GM23248 (cell line): ENCODE results near the gene MBP. TPM values are rescaled to one million over a fixed set of nuclear protein-coding genes. Genes with fewer than 3 reads are reported as not detected.

Experiments used
- DNase-seq: peaks from one replicate; pipeline ENCODE4 v3.0.0-alpha.2; 2015
- H2AFZ ChIP-seq: fragments of 200-600 bp; sonication (generic); 2 replicates; pipeline ENCODE4 v1.6.1; 2016; ENCODE audit warnings: antibody characterized with exemption
- H3F3A ChIP-seq: fragments of 200-600 bp; sonication (generic); 2 replicates; pipeline ENCODE4 v1.6.1; 2016; ENCODE audit warnings: mild to moderate bottlenecking, antibody characterized with exemption, mixed run types; ENCODE audit not compliant: insufficient read depth
- H3K27ac ChIP-seq: fragments of 200-600 bp; sonication (generic); 2 replicates; pipeline ENCODE4 v1.5.1; 2016; ENCODE audit warnings: mild to moderate bottlenecking
- H3K27me3 ChIP-seq: fragments of 200-600 bp; sonication (generic); replicated peaks from 2 replicates; pipeline ENCODE4 v1.6.1; 2016; ENCODE audit warnings: mild to moderate bottlenecking; ENCODE audit not compliant: insufficient read depth
- H3K36me3 ChIP-seq: fragments of 200-600 bp; sonication (generic); 2 replicates; pipeline ENCODE4 v1.6.1; 2016; ENCODE audit warnings: low read depth, mild to moderate bottlenecking
- H3K4me1 ChIP-seq: fragments of 200-600 bp; sonication (generic); 2 replicates; pipeline ENCODE4 v1.6.1; 2016; ENCODE audit warnings: mild to moderate bottlenecking; ENCODE audit not compliant: insufficient read depth
- H3K4me2 ChIP-seq: fragments of 200-600 bp; sonication (generic); one replicate; pipeline ENCODE4 v1.6.1; 2016; ENCODE audit warnings: mild to moderate bottlenecking; ENCODE audit not compliant: unreplicated experiment
- H3K4me3 ChIP-seq: fragments of 200-600 bp; sonication (generic); 2 replicates; pipeline ENCODE4 v1.5.1; 2016; ENCODE audit warnings: mild to moderate bottlenecking
- H3K79me2 ChIP-seq: fragments of 200-600 bp; sonication (generic); 2 replicates; pipeline ENCODE4 v1.6.1; 2016; ENCODE audit warnings: mild to moderate bottlenecking; ENCODE audit not compliant: insufficient read depth
- H3K9ac ChIP-seq: fragments of 200-600 bp; sonication (generic); 2 replicates; pipeline ENCODE4 v1.6.1; 2016; ENCODE audit warnings: mild to moderate bottlenecking
- H3K9me2 ChIP-seq: fragments of 200-600 bp; sonication (generic); 2 replicates; pipeline ENCODE4 v1.6.1; 2016; ENCODE audit warnings: mixed run types, mild to moderate bottlenecking, moderate library complexity; ENCODE audit not compliant: insufficient read depth
- H3K9me3 ChIP-seq: fragments of 200-600 bp; sonication (generic); one replicate; pipeline ENCODE4 v1.6.1; 2017; ENCODE audit warnings: low read depth
- H4K20me1 ChIP-seq: fragments of 200-600 bp; sonication (generic); 2 replicates; pipeline ENCODE4 v1.6.0; 2016; ENCODE audit not compliant: insufficient read depth
- EZH2 ChIP-seq: fragments of 200-600 bp; sonication (generic); IDR thresholded peaks from 2 replicates; pipeline ENCODE4 v1.6.1; 2018; ENCODE audit warnings: antibody characterized with exemption, mild to moderate bottlenecking; ENCODE audit not compliant: insufficient read depth, poor library complexity, severe bottlenecking
- EZH2phosphoT487 ChIP-seq: fragments of 200-600 bp; sonication (generic); IDR thresholded peaks from 2 replicates; pipeline ENCODE4 v1.6.1; 2018; ENCODE audit warnings: antibody characterized with exemption, moderate library complexity, mild to moderate bottlenecking, low read depth; ENCODE audit not compliant: insufficient read depth
- WGBS, 2 experiments: methylation state at CpG; one replicate each; pipeline ENCODE4 v1.1.6; 2015 to 2017; ENCODE audit warnings: low lambda C conversion rate in 2 of 2, low coverage in 1 of 2; ENCODE audit errors: missing lambda C conversion rate in 2 of 2; 5-methylcytosine and 5-hydroxymethylcytosine counted together
- in situ Hi-C: fragments of 300-500 bp; cut with MboI; formaldehyde crosslinking; loops from 2 replicates; pipeline ENCODE4 v1.15.0; 2020
- polyA plus RNA-seq: library from polyadenylated mRNA; unstranded; fragments of >200 nt; fragmentation: Nextera tagmentation; extraction: Ambion mirVana; gene quantifications from 2 replicates; pipeline ENCODE4 v1.2.1, GENCODE V29; 2016
- total RNA-seq: library from RNA; depleted of rRNA; stranded (reverse); fragments of >200 nt; shearing (Covaris generic); gene quantifications from 2 replicates; pipeline ENCODE4 v1.2.3, GENCODE V29; 2014

Gene MBP
- total and polyA plus RNA-seq, 2 experiments from 2014 or later: 2.2 to 2.9 TPM

- no peaks in the 10 kb centered on the region for H4K20me1 ChIP-seq
- H2AFZ ChIP-seq: no peak overlapping the region
- H3K36me3 ChIP-seq: no peaks in the 10 kb centered on the region
- DNase-seq: no peak
- 41 to 42% methylated on average over 12 of the region's 12 CpGs for WGBS, 2 experiments
- TF ChIP-seq EZH2: no peak
- no peak for TF ChIP-seq EZH2phosphoT487
- H3K27ac ChIP-seq: no peak overlapping the region
- no peaks in the 10 kb centered on the region for H3K27me3 ChIP-seq
- no peaks in the 10 kb centered on the region for H3F3A ChIP-seq
- no peaks in the 10 kb centered on the region for H3K9me2 ChIP-seq
- H3K9me3 ChIP-seq: no peaks in the 10 kb centered on the region
- 0 out of 2 replicates have a peak, but pooled peaks cover 3% of the 10 kb centered on the region for H3K4me1 ChIP-seq
- no peak overlapping the region for H3K4me2 ChIP-seq
- H3K4me3 ChIP-seq: no peak overlapping the region
- H3K9ac ChIP-seq: no peak overlapping the region
- H3K79me2 ChIP-seq: no peaks in the 10 kb centered on the region
- in situ Hi-C loops: no loop called here
Measured at GRCh38 chr18:77173275-77174030, 40.9 kb upstream of the MBP start.

- 33 to 39% methylated on average over 8 of the region's 8 CpGs for WGBS, 2 experiments
- Histone ChIP-seq H3K4me3 (no peak overlapping the region), H3K9me3 (no peaks in the 10 kb centered on the region), H3K27ac (no peak overlapping the region), H3K4me1 (peaks cover 21% of the 10 kb centered on the region), H3K36me3 (no peaks in the 10 kb centered on the region), H3K9me2 (no peaks in the 10 kb centered on the region), H3K27me3 (no peaks in the 10 kb centered on the region), H4K20me1 (no peaks in the 10 kb centered on the region), H3F3A (peaks cover 23% of the 10 kb centered on the region), H2AFZ (no peak overlapping the region), H3K4me2 (no peak overlapping the region), H3K9ac (no peak overlapping the region), H3K79me2 (no peaks in the 10 kb centered on the region)
- no peak for TF ChIP-seq EZH2phosphoT487
- TF ChIP-seq EZH2: no peak
- in situ Hi-C loops: no loop called here
- no peak for DNase-seq
Measured at GRCh38 chr18:77170890-77171410, 38.4 kb upstream of the MBP start.

GRCh38 chr18:77168811-77169311 is 36.3 kb upstream of the MBP start:
- no peak overlapping the region for H3K27ac ChIP-seq
- peaks cover 28% of the 10 kb centered on the region for H3K4me1 ChIP-seq
- no peaks in the 10 kb centered on the region for H4K20me1 ChIP-seq
- no peaks in the 10 kb centered on the region for H3K36me3 ChIP-seq
- no peak for DNase-seq
- H3K27me3 ChIP-seq: no peaks in the 10 kb centered on the region
- H3K4me2 ChIP-seq: no peak overlapping the region
- H3K4me3 ChIP-seq: no peak overlapping the region
- no peaks in the 10 kb centered on the region for H3K79me2 ChIP-seq
- H3K9me2 ChIP-seq: no peaks in the 10 kb centered on the region
- H3K9ac ChIP-seq: no peak overlapping the region
- WGBS, 2 experiments: 98 to 99% methylated on average over 15 of the region's 15 CpGs
- H3K9me3 ChIP-seq: no peaks in the 10 kb centered on the region
- H3F3A ChIP-seq: peaks cover 24% of the 10 kb centered on the region
- TF ChIP-seq EZH2phosphoT487 (no peak), EZH2 (no peak)
- no peak overlapping the region for H2AFZ ChIP-seq
- in situ Hi-C loops: no loop called here

GRCh38 chr18:77167251-77167650 is 34.7 kb upstream of the MBP start:
- peaks cover 28% of the 10 kb centered on the region for H3K4me1 ChIP-seq
- 6 to 7% methylated on average over 5 of the region's 5 CpGs for WGBS, 2 experiments
- H3K79me2 ChIP-seq: no peaks in the 10 kb centered on the region
- H3F3A ChIP-seq: peaks cover 24% of the 10 kb centered on the region
- H3K36me3 ChIP-seq: no peaks in the 10 kb centered on the region
- peak overlapping the region; percentile 5; the same call in 1 of the 2 replicates for H3K4me3 ChIP-seq
- H4K20me1 ChIP-seq: no peaks in the 10 kb centered on the region
- H3K9me3 ChIP-seq: no peaks in the 10 kb centered on the region
- peak overlapping the region; percentile 79 for H3K27ac ChIP-seq
- TF ChIP-seq EZH2phosphoT487 (no peak), EZH2 (no peak)
- peak; percentile 76 for DNase-seq
- H3K9me2 ChIP-seq: no peaks in the 10 kb centered on the region
- peak overlapping the region; percentile 43; the same call in 1 of the 2 replicates for H2AFZ ChIP-seq
- H3K9ac ChIP-seq: peak overlapping the region; percentile 23
- no peaks in the 10 kb centered on the region for H3K27me3 ChIP-seq
- in situ Hi-C loops: no loop called here
- H3K4me2 ChIP-seq: peak overlapping the region; percentile 48
